Activated naive CD8-positive, alpha-beta T cell (primary cell): ENCODE results near the gene RCAN3.
A peak's percentile ranks its signal among the peaks of the same experiment; 100 is the strongest.

ENCODE experiments used
- H3K27ac Mint-ChIP-seq: one replicate; pipeline ENCODE4 v1.8.0; 2021; ENCODE audit warnings: mixed read lengths
- H3K27me3 Mint-ChIP-seq: one replicate; pipeline ENCODE4 v1.8.0; 2021; ENCODE audit warnings: mixed read lengths
- H3K36me3 Mint-ChIP-seq: one replicate; pipeline ENCODE4 v1.8.0; 2021; ENCODE audit warnings: mixed read lengths
- H3K4me1 Mint-ChIP-seq: one replicate; pipeline ENCODE4 v1.8.0; 2021; ENCODE audit warnings: low read depth, mixed read lengths
- H3K4me3 Mint-ChIP-seq: one replicate; pipeline ENCODE4 v1.8.0; 2021; ENCODE audit warnings: mild to moderate bottlenecking, mixed read lengths
- H3K9me3 Mint-ChIP-seq: one replicate; pipeline ENCODE4 v1.8.0; 2021; ENCODE audit warnings: low read depth, mixed read lengths

Gene RCAN3

DNA sequence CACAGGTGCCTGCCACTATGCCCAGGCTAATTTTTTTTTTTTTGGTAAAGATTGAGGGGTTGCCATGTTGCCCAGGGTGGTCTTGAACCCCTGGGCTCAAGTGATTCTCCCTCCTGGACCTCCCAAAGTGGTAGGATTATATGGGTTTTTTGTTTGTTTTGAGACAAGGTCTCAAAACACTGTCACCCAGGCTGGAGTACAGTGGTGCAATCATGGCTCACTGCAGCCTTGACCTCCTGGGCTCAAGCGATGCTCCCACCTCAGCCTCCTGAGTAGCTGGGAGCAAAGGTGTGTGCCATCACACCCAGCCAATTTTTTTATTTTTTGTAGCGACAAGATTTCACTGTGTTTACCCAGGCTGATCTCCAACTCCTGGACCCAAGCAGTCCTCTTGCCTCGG, 8.9 kb upstream of the RCAN3 start:
- no peak overlapping the region for H3K4me3 Mint-ChIP-seq
- H3K27me3 Mint-ChIP-seq = no peaks in the 10 kb centered on the region
- peaks cover 34% of the 10 kb centered on the region for H3K4me1 Mint-ChIP-seq
- H3K36me3 Mint-ChIP-seq = peaks cover 3% of the 10 kb centered on the region
- no peaks in the 10 kb centered on the region for H3K9me3 Mint-ChIP-seq
- no peak overlapping the region for H3K27ac Mint-ChIP-seq

DNA sequence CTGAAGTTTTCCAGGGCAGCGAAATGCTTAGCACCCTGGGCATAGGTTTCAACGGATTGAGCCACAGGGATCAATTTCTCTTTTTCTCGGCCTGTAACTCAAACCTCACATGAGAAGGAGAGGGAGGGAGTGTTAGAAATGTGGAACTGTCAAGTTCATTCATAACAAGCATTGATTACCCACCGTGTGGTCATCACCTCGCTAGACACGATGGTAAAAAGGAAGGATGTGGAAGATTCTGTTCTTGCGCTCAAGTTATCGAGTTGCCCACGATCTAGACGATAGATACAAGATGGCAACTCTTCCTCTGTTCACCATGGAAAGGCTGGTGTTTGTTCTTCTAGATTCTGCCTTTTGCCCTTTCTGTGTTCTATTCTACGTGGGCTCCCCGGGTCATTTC, 4.0 kb upstream of the RCAN3 start:
- H3K4me3 Mint-ChIP-seq = no peak overlapping the region
- H3K9me3 Mint-ChIP-seq = no peaks in the 10 kb centered on the region
- peak overlapping the region; percentile 76 for H3K27ac Mint-ChIP-seq
- H3K4me1 Mint-ChIP-seq = peaks cover 43% of the 10 kb centered on the region
- H3K36me3 Mint-ChIP-seq = peaks cover 3% of the 10 kb centered on the region
- H3K27me3 Mint-ChIP-seq = no peaks in the 10 kb centered on the region

DNA sequence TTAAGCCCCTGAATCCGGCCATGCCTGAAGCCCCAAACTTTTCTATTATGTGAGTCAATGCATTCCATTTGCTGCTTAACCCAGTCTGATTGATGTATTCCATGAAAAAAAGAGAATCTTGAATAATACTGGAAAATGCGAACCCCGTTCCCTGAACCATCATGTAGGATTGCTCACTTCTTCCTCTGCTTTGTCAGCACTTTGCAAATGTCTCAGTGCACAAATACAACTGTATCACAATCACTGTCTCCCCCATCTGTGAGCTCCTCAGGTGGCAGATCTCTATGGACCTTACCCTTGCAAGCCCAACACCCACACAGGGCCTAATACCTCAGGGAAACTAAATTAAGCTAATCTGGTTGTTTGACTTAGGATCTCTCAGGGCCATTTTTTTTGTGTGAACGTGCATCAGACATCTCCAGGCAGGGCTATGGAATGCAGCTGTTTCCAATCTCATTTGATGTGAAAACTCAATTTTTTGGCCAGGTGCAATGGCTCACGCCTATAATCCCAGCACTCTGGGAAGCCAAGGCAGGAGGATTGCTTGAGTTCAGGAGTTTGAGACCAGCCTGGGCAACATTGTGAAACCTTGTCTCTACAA, 2.1 kb upstream of the RCAN3 start:
- Mint-ChIP-seq H3K9me3 (no peaks in the 10 kb centered on the region), H3K4me3 (peak overlapping the region; percentile 89), H3K4me1 (peaks cover 56% of the 10 kb centered on the region), H3K27ac (peak overlapping the region; percentile 54), H3K27me3 (no peaks in the 10 kb centered on the region), H3K36me3 (peaks cover 3% of the 10 kb centered on the region)

DNA sequence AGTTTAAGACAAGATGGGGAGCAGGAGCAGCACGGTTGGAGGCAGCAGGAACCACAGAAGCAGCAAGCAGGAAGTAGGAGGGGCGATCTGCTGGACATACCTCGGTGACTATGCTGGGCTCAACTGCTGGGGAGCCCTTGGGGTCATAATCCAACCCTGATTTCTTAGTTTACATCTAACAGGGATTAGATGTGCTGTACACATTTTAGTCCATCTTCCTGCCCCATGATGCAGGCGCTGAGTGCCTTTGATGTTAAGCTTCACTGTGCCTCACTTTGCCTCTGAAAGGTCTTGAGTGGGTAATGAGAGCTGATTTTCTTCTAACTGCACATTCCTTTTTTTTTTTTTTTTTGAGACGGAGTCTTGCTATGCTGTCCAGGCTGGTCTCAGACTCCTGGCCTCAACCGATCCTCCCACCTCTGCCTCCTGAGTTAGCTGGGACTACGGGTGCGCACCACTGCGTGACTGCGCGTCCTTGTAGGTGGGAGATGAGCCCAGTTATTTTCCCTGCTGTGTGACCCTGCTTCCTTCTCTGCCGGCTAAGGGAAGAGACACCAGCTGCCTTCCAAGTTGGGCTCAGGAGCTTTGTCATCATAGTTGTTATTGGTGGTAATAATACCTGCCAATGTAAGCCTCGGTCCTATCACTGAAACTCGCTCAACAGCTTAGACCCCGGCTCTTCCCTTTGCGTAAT, 1.1 kb upstream of the RCAN3 start:
- no peaks in the 10 kb centered on the region for H3K27me3 Mint-ChIP-seq
- no peaks in the 10 kb centered on the region for H3K9me3 Mint-ChIP-seq
- no peaks in the 10 kb centered on the region for H3K36me3 Mint-ChIP-seq
- H3K4me1 Mint-ChIP-seq = peaks cover 62% of the 10 kb centered on the region
- peak overlapping the region; percentile 89 for H3K4me3 Mint-ChIP-seq
- peak overlapping the region; percentile 95 for H3K27ac Mint-ChIP-seq

DNA sequence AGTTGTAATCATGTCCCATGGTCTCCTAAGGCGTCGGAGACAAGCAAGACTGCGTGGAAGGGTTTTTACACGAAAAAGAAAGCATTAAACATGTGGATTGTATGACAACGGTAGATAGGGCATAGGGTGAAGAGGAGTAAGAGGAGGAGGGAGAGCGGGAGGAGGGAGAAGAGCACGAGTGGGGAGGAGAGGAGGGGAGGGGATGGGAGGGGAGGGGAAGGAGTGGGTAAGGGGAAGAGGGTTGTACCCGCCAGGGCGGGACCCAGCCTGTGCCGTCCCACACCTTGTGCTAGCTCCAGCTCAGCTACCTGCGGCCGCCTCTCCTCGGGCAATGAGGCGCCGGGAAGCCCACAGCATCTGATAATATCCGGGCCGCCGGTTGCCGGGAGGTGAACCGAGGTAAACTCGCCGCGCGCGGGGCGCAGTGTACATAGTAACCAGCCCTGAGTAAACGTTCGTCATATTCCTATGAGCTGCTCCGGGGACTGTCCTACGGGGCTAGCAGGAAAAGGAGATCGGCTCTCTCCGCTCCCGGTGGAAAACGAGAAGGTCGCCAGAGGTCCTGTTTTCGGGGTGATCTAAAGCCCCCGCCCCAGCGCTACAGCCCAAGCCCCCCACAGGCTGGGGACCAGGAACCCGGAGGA, 449 bp upstream of the RCAN3 start:
- Mint-ChIP-seq H3K36me3 (no peaks in the 10 kb centered on the region), H3K9me3 (no peaks in the 10 kb centered on the region), H3K27me3 (no peaks in the 10 kb centered on the region), H3K4me3 (peak overlapping the region; percentile 89), H3K4me1 (peaks cover 69% of the 10 kb centered on the region), H3K27ac (peak overlapping the region; percentile 95)

DNA sequence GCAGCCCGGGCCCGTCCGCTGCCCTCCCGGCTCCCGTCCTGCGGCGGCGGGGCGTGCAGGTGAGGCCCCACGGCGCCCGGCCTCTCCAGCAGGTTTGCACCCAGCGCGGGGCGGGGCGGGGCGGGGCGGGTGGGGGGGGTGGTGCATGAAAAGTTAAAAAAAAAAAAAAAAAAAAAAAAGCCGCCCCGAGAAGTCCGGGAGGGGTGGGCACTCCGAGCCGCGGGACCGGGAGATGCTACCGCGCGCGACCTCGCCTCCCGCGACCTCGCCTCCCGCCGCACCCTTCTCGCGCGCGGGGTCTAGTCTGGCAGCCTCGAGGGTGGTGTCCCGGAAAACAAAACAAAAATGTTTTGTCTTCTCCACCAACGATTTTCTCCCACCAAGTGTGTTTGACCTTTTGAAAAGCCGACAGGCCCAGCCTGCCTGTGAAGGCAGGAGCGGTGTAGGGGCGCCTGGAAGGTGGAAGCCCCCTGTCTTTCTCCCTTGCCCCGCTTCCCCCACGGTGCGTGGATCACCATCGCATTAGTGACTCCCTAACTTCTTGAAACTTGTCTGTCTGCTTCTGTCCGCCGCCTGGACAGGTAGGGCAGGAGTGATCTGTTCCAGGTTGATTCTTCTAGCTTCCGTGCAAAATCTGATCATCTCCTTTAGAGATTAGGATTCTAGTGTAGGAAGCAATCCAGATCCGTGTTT, 569 bp downstream of the RCAN3 start:
- Mint-ChIP-seq H3K9me3 (no peaks in the 10 kb centered on the region), H3K27me3 (no peaks in the 10 kb centered on the region), H3K4me1 (peaks cover 74% of the 10 kb centered on the region), H3K36me3 (no peaks in the 10 kb centered on the region), H3K27ac (peak overlapping the region; percentile 97), H3K4me3 (peak overlapping the region; percentile 95)

DNA sequence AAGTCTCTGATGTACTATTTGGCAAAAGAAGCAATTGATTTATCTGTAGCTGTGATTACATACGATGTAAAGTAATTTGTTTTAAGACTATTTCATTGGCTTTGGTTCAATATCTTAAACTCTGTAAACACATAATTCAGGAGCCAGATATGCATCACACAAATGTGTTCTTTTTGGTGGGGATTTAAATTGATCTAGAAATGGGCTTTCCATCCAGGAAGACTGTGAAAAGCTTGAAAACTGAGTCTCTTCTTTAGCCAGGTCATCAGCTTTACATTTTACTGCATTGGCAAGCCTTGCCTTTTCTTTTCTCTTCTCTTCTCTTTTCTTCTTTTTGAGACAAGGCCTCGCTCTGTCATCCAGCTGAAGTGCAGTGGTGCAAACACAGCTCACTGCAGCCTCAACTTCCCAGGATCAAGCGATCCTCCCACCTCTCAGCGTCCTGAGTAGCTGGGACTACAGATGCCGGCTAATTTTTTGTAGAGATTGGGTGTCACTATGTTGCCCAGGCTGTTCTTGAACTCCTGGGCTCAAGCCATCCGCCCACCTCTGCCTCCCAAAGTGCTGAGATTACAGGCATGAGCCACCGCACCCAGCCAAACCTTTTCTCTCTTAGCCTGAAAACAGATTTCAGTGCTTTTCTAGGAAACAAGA, 1.4 kb downstream of the RCAN3 start:
- H3K4me3 Mint-ChIP-seq = peak overlapping the region; percentile 95
- peaks cover 74% of the 10 kb centered on the region for H3K4me1 Mint-ChIP-seq
- H3K9me3 Mint-ChIP-seq = no peaks in the 10 kb centered on the region
- peak overlapping the region; percentile 97 for H3K27ac Mint-ChIP-seq
- no peaks in the 10 kb centered on the region for H3K27me3 Mint-ChIP-seq
- H3K36me3 Mint-ChIP-seq = no peaks in the 10 kb centered on the region

DNA sequence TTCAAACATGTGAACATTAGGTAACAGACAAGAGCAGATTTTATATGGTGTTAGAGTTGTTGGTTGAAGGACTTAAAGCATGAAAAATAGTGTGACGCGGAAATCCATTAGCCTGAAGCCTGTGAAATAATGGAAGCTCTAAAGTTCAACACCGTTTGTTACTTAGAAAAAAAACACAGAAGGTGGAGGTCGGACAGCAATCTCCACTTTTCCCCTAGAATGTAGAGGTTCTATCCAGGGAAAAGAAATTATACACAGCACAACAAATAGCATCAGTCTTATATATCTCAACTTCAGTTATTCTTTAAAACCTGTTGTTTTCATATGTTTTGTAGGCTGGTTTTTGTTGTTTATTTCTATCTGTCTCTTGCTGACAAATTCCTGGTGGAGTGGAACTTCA, 1.9 kb downstream of the RCAN3 start:
- Mint-ChIP-seq H3K36me3 (peaks cover 3% of the 10 kb centered on the region), H3K27me3 (no peaks in the 10 kb centered on the region), H3K9me3 (no peaks in the 10 kb centered on the region), H3K4me1 (peaks cover 74% of the 10 kb centered on the region), H3K27ac (peak overlapping the region; percentile 97), H3K4me3 (peak overlapping the region; percentile 95)

DNA sequence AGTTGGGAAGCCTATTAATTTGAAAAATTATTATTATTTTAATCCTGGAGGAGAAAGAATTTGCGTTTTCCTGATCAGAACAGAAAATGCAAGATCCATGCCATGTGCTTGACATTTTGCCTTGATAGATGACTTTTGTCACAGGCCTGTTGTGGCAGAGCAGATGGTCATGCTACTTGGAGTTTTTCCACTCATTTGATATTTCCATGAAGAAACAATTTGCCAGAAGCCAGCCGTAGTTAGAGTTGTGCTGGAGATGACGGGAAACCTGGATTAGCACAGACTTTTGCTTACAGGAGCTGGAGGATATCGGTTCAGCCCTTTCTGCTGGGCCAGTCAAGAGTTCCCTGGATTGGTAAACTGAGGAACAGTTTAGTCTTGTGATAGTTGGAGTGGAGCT, 3.2 kb downstream of the RCAN3 start:
- peaks cover 9% of the 10 kb centered on the region for H3K36me3 Mint-ChIP-seq

DNA sequence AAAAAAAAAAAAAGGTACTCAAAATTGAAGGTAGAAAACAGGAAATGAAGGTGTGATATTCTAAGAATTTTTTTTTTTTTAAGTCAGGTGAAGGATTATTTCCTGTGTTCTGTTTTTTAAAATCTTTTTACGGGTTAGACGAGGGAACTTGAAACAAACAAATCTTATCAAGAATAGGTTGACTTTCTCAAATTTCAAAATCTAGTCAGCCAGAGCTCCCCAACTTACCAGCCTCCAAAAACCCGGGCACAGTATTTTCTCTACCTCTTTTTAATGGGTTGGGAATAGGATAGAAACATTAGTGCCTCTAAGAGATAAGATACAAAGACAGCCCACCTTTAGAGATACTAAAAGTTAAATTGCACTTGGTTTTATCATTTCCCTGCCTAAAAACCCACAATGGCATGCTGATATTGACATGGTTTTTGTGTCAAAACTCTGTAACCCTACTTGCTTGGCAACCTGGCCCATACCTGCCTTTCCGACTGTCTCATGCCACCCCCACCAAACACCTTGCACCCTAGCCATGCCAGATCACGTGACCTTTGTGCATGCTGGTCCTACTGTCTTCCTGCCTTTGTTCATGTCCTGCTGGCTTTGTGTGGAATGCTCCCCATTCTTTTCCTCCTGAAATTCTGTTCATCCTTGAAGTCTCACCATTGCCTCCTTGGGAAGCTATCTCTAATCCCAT, 4.2 kb downstream of the RCAN3 start:
- Mint-ChIP-seq H3K27me3 (no peaks in the 10 kb centered on the region), H3K27ac (peak overlapping the region; percentile 94), H3K4me1 (peaks cover 76% of the 10 kb centered on the region), H3K4me3 (peak overlapping the region; percentile 84), H3K36me3 (peaks cover 15% of the 10 kb centered on the region), H3K9me3 (no peaks in the 10 kb centered on the region)

More for the DNA sequence above, 3.2 kb downstream of the RCAN3 start:
- no peaks in the 10 kb centered on the region for H3K9me3 Mint-ChIP-seq
- peaks cover 77% of the 10 kb centered on the region for H3K4me1 Mint-ChIP-seq
- H3K27me3 Mint-ChIP-seq = no peaks in the 10 kb centered on the region
- peak overlapping the region; percentile 94 for H3K27ac Mint-ChIP-seq
- H3K4me3 Mint-ChIP-seq = peak overlapping the region; percentile 84

DNA sequence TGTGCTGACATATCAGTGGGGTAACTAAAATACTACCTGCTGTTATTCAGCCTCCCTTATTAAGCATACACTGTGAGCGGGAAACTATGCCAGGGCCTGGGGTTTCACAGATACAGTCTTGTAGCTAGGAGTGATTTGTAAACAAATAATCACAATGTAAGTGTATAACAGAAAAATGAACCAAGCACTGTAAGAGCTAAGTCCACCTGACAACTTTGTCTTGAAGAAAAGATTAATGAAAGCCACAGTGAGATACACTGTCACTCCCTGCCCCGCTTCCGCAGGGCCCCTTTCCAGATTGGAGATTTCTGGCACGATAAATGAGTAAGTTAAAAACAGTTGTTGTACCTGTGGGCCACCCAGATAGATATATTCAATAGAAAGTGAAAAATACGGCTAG, 4.8 kb downstream of the RCAN3 start:
- Mint-ChIP-seq H3K4me3 (peak overlapping the region; percentile 84), H3K27me3 (no peaks in the 10 kb centered on the region), H3K9me3 (no peaks in the 10 kb centered on the region), H3K27ac (peak overlapping the region; percentile 94), H3K4me1 (peaks cover 78% of the 10 kb centered on the region), H3K36me3 (peaks cover 15% of the 10 kb centered on the region)

DNA sequence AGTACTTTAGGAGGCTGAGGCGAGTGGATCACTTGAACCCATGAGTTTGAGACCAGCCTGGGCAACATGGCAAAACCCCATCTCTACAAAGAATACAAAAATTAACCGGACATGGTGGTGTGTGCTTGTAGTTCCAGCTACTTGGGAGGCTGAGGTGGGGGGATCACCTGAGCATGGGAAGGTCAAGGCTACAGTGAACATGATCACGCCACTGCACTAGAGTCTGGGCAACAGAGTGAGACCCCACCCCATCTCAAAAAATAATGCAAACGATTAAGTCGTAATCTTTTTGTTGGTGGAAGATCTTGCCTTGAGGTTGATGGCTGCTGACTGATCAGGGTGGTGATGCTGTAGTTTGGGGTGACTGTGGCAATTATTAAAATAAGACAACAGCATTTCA, 6.3 kb downstream of the RCAN3 start:
- peaks cover 85% of the 10 kb centered on the region for H3K4me1 Mint-ChIP-seq
- peaks cover 16% of the 10 kb centered on the region for H3K36me3 Mint-ChIP-seq
- peak overlapping the region; percentile 62 for H3K4me3 Mint-ChIP-seq
- H3K27ac Mint-ChIP-seq = peak overlapping the region; percentile 94
- no peaks in the 10 kb centered on the region for H3K9me3 Mint-ChIP-seq
- no peaks in the 10 kb centered on the region for H3K27me3 Mint-ChIP-seq

DNA sequence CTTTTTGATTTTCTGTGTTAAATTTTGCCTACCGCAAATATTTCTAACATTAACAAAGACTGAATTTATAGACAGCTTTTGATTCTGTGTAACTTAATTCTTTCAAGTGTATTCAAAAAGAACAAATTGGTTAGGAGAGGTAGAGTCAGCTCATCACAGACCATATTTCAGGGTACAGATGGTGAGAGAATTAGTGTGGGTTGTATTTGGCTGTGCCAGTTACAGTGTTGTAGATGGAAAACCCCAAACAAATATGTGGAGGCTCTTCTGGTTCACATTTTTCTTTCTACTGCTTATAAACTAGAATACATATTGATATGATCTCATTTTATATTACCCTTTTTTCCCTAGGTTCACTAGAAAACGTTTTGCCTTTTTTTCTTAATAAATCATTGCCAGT, 11.1 kb downstream of the RCAN3 start:
- Mint-ChIP-seq H3K27me3 (no peaks in the 10 kb centered on the region), H3K36me3 (peaks cover 27% of the 10 kb centered on the region), H3K4me3 (peak overlapping the region; percentile 56), H3K4me1 (peaks cover 79% of the 10 kb centered on the region), H3K27ac (peak overlapping the region; percentile 93), H3K9me3 (no peaks in the 10 kb centered on the region)

DNA sequence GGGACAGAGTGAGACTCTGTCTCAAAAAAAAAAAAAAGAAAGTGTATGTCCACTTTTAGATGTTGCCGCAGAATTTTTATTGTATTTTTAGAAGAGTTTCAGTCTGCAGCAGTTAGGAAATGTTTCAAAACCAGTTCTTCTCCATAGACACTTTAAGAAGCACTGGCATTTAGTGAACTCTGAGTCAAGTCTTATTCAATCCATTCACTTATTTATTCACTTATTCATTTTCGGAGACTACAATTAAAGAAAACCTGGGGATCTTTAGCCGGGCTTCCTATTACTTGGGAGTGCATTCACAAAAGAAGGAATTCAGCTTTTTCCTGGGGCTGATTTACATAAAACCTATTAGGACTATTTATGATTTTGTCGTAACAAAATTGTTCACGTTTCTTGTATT, 12.3 kb downstream of the RCAN3 start:
- Mint-ChIP-seq H3K9me3 (no peaks in the 10 kb centered on the region), H3K27me3 (no peaks in the 10 kb centered on the region), H3K27ac (peak overlapping the region; percentile 93), H3K36me3 (peaks cover 23% of the 10 kb centered on the region), H3K4me1 (peaks cover 76% of the 10 kb centered on the region), H3K4me3 (peak overlapping the region; percentile 20)
